PC-3 (cell line): Measurements from ENCODE around the gene THSD7A. TPM values are rescaled to one million over a fixed set of nuclear protein-coding genes. Genes with fewer than 3 reads are reported as not detected.

ENCODE experiments used
- ATAC-seq: fragments of 200-7000 bp; cut with Tn5 transposase; 2 replicates; pipeline ENCODE4 v1.9.1; 2020; ENCODE audit warnings: mild to moderate bottlenecking, moderate library complexity
- BruUV-seq: library from RNA; stranded (reverse); fragments of 400-500 nt; replicated peaks from 2 replicates; lab custom pipeline; 2021; lab: Mats Ljungman, UMichigan
- CTCF ChIA-PET: fragments of 300-600 bp; sonication (Branson Sonifier 250); formaldehyde crosslinking; loops from one replicate; lab custom pipeline; 2022; ENCODE audit warnings: antibody characterized with exemption; lab: Charles Lee
- POLR2A ChIA-PET: fragments of 300-600 bp; sonication (Branson Sonifier 250); formaldehyde crosslinking; loops from one replicate; lab custom pipeline; 2022; ENCODE audit warnings: antibody characterized with exemption; ENCODE audit not compliant: unreplicated experiment; lab: Charles Lee
- DNase-seq: peaks from one replicate; pipeline ENCODE4 v3.0.0-alpha.2; 2015
- H2AFZ ChIP-seq: fragments of 300-600 bp; sonication (generic); 2 replicates; pipeline ENCODE4 v1.6.0; 2016; ENCODE audit warnings: antibody characterized with exemption, low read length
- H3F3A ChIP-seq: fragments of 300-600 bp; sonication (generic); one replicate; pipeline ENCODE4 v1.6.0; 2017; ENCODE audit warnings: antibody characterized with exemption, low read length, control low read depth, mild to moderate bottlenecking; ENCODE audit not compliant: unreplicated experiment
- H3K27ac ChIP-seq: fragments of 300-600 bp; sonication (generic); 2 replicates; pipeline ENCODE4 v1.5.1; 2016; ENCODE audit warnings: mild to moderate bottlenecking, low read length
- H3K27me3 ChIP-seq: fragments of 300-600 bp; sonication (generic); 2 replicates; pipeline ENCODE4 v1.6.1; 2016; ENCODE audit warnings: low read length, mixed read lengths
- H3K36me3 ChIP-seq: fragments of 300-600 bp; sonication (generic); 2 replicates; pipeline ENCODE4 v1.6.1; 2016; ENCODE audit warnings: low read depth, mixed run types, low read length, mixed read lengths
- H3K4me1 ChIP-seq: fragments of 300-600 bp; sonication (generic); 2 replicates; pipeline ENCODE4 v1.5.1; 2016; ENCODE audit warnings: low read length; ENCODE audit not compliant: insufficient read depth
- H3K4me2 ChIP-seq: fragments of 300-600 bp; sonication (generic); 2 replicates; pipeline ENCODE4 v1.6.0; 2016; ENCODE audit warnings: low read length
- H3K4me3 ChIP-seq: fragments of 300-600 bp; sonication (generic); 2 replicates; pipeline ENCODE4 v1.5.1; 2016; ENCODE audit warnings: mild to moderate bottlenecking, low read length, mixed read lengths
- H3K79me2 ChIP-seq: fragments of 300-600 bp; sonication (generic); 2 replicates; pipeline ENCODE4 v1.6.1; 2017; ENCODE audit warnings: low read length, mixed read lengths
- H3K9ac ChIP-seq: fragments of 300-600 bp; sonication (generic); 2 replicates; pipeline ENCODE4 v1.6.0; 2016; ENCODE audit warnings: mild to moderate bottlenecking, low read length
- H3K9me2 ChIP-seq: fragments of 300-600 bp; sonication (generic); replicated peaks from 2 replicates; pipeline ENCODE4 v1.6.1; 2016; ENCODE audit warnings: mixed run types, low read length, mixed read lengths
- H3K9me3 ChIP-seq: fragments of 300-600 bp; sonication (generic); 2 replicates; pipeline ENCODE4 v1.6.1; 2016; ENCODE audit warnings: low read length, mixed read lengths
- H4K20me1 ChIP-seq: fragments of 300-600 bp; sonication (generic); 2 replicates; pipeline ENCODE4 v1.6.1; 2016; ENCODE audit warnings: low read length, mixed read lengths
- EZH2 ChIP-seq: fragments of 300-600 bp; sonication (generic); IDR thresholded peaks from one replicate; pipeline ENCODE4 v1.6.1; 2017; ENCODE audit warnings: antibody characterized with exemption, mild to moderate bottlenecking, low read length; ENCODE audit not compliant: unreplicated experiment
- EZH2phosphoT487 ChIP-seq: fragments of 300-600 bp; sonication (generic); IDR thresholded peaks from 2 replicates; pipeline ENCODE4 v1.6.1; 2018; ENCODE audit warnings: mild to moderate bottlenecking, antibody characterized with exemption, low read length, borderline replicate concordance
- intact Hi-C: fragments of 100-400 bp; cut with micrococcal nuclease; formaldehyde crosslinking; loops from 2 replicates; pipeline ENCODE4 v1.9.0; 2023
- total RNA-seq: library from RNA; depleted of rRNA; stranded (reverse); fragments of >200 nt; gene quantifications from 2 replicates; pipeline ENCODE4 v1.2.3, GENCODE V29; 2014
- TF ChIP-seq, protein P1 (sequence below): fragments of 300-600 bp; sonication (generic); conservative IDR thresholded peaks from 2 replicates; pipeline ENCODE4 v1.5.1; 2017; ENCODE audit warnings: antibody characterized with exemption, low read depth, mild to moderate bottlenecking, low read length

The THSD7A gene
- total RNA-seq, 1 experiment from 2014 or later = 0.04 TPM

DNA sequence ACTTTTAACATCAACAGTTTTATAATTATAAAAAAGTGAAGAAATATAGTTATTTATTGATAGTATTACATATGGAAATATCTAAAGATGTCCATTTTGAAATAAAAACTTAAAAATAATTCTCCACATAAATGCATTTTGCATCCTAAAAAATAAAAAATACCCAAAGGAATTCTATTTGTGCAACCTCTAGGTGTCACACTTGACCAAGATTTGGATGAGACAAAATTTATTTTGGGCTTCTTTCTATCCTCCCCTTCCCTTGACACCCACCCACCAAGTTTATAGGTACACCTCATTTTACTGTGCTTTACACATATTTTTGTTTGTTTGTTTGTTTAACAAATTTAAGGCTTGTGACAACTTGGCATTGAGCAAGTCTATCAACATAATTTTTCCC is 3.3 kb upstream of the THSD7A start:
- no TSS peak for BruUV-seq
- no peaks in the 10 kb centered on the region for H3K27me3 ChIP-seq
- no peaks in the 10 kb centered on the region for H3K4me1 ChIP-seq
- no peak overlapping the region for H3K4me2 ChIP-seq
- H3K79me2 ChIP-seq = no peaks in the 10 kb centered on the region
- H3K4me3 ChIP-seq = no peak overlapping the region
- CTCF ChIA-PET = interaction anchor here (1.4 kb wide), 1 partner anchor 487 kb away, joined by 8 read pairs; no protein-coding TSS in a partner anchor
- POLR2A ChIA-PET = no interaction called here
- DNase-seq = peak; percentile 32
- H3K36me3 ChIP-seq = no peaks in the 10 kb centered on the region
- no peak overlapping the region for H2AFZ ChIP-seq
- no peak for TF ChIP-seq EZH2phosphoT487
- TF ChIP-seq, protein P1, sequence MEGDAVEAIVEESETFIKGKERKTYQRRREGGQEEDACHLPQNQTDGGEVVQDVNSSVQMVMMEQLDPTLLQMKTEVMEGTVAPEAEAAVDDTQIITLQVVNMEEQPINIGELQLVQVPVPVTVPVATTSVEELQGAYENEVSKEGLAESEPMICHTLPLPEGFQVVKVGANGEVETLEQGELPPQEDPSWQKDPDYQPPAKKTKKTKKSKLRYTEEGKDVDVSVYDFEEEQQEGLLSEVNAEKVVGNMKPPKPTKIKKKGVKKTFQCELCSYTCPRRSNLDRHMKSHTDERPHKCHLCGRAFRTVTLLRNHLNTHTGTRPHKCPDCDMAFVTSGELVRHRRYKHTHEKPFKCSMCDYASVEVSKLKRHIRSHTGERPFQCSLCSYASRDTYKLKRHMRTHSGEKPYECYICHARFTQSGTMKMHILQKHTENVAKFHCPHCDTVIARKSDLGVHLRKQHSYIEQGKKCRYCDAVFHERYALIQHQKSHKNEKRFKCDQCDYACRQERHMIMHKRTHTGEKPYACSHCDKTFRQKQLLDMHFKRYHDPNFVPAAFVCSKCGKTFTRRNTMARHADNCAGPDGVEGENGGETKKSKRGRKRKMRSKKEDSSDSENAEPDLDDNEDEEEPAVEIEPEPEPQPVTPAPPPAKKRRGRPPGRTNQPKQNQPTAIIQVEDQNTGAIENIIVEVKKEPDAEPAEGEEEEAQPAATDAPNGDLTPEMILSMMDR = peak; percentile 74
- intact Hi-C loops = loop anchor here (1.0 to 10.0 kb wide), 5 partner anchors 232 to 656 kb away; partner anchors contain the start of gene TMEM106B
- H3K9ac ChIP-seq = no peak overlapping the region
- ATAC-seq = no peak
- H3F3A ChIP-seq = no peaks in the 10 kb centered on the region
- no peaks in the 10 kb centered on the region for H3K9me3 ChIP-seq
- no peaks in the 10 kb centered on the region for H3K9me2 ChIP-seq
- no peaks in the 10 kb centered on the region for H4K20me1 ChIP-seq
- H3K27ac ChIP-seq = no peak overlapping the region

DNA sequence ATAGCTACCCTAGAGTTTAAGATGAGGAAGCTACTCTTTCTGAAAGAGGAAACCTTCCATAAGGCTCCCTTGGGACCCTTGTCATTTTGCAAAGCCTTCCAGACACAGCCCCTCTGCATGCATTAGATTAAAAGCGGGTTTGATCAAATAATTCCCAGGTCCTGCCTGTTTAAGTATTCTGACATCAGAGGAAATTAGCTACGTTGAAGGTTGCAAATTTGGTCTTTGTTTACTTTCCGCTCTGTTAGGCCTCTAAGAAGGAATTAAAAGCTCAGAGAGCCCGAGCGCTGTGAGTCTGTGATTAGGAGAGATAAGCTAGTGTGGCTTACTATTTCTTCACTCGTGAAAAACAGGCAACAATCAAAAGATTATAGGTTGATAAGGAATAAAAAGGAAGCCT is 1.4 kb upstream of the THSD7A start:
- Histone ChIP-seq H4K20me1 (no peaks in the 10 kb centered on the region), H3K4me1 (no peaks in the 10 kb centered on the region), H3F3A (no peaks in the 10 kb centered on the region), H3K9me3 (no peaks in the 10 kb centered on the region), H3K27ac (no peak overlapping the region), H3K36me3 (no peaks in the 10 kb centered on the region), H2AFZ (no peak overlapping the region), H3K4me3 (no peak overlapping the region), H3K4me2 (no peak overlapping the region), H3K27me3 (no peaks in the 10 kb centered on the region), H3K79me2 (no peaks in the 10 kb centered on the region), H3K9ac (no peak overlapping the region), H3K9me2 (no peaks in the 10 kb centered on the region)
- no TSS peak for BruUV-seq
- TF ChIP-seq, protein P1 = no peak
- TF ChIP-seq EZH2phosphoT487 (no peak), EZH2 (no peak)
- POLR2A ChIA-PET = no interaction called here
- ATAC-seq (no peak), DNase-seq (no peak)
- intact Hi-C loops = loop anchor here (5.0 to 10.0 kb wide), 4 partner anchors 86 to 461 kb away; no protein-coding TSS in a partner anchor
- CTCF ChIA-PET = no interaction called here

DNA sequence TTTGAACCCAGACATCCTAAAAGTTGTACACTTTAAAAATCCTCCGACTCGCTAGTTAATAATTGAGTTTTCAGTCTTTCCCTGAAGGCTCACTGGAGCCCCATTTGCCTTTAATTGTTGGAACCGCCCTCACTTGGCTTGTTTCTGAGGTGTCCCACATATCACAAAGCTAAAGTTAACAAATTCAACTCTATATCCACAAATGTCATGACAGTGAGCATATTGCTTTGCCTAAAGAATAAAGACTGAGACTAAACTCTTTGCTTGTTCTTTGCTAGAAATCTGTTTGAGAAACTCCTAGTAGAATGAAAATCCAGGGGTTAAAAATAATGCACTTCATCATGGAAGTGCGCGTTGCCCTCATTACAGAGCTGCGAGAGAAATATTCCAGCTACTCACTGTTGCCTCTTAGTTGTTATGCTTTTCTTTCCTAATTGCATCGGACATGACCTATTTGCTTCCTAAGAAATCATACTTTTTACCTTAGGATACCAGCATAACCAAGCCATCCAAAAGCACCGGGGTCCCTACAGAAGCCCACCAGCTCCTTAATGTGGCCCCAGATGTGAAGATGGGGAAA is 752 bp downstream of the THSD7A start:
- no peaks in the 10 kb centered on the region for H3K36me3 ChIP-seq
- H3K9me3 ChIP-seq = no peaks in the 10 kb centered on the region
- peak overlapping the region; percentile 86 for H2AFZ ChIP-seq
- no peaks in the 10 kb centered on the region for H3K79me2 ChIP-seq
- CTCF ChIA-PET = interaction anchor here (1.0 to 1.3 kb wide), 2 partner anchors 404 to 659 kb away, joined by 3 to 4 read pairs; no protein-coding TSS in a partner anchor
- peak overlapping the region; percentile 93 for H3K4me2 ChIP-seq
- TF ChIP-seq EZH2 = no peak
- TF ChIP-seq, protein P1 = no peak
- DNase-seq (no peak), ATAC-seq (peak; percentile 45)
- no peak overlapping the region for H3K27ac ChIP-seq
- H3K4me1 ChIP-seq = no peaks in the 10 kb centered on the region
- no peaks in the 10 kb centered on the region for H3K9me2 ChIP-seq
- H3K27me3 ChIP-seq = no peaks in the 10 kb centered on the region
- TSS peak; percentile 62 for BruUV-seq
- intact Hi-C loops = loop anchor here (2.0 to 10.0 kb wide), 5 partner anchors 84 to 459 kb away; no protein-coding TSS in a partner anchor
- no peaks in the 10 kb centered on the region for H4K20me1 ChIP-seq
- H3K4me3 ChIP-seq = peak overlapping the region; percentile 76
- POLR2A ChIA-PET = no interaction called here
- H3F3A ChIP-seq = no peaks in the 10 kb centered on the region
- no peak overlapping the region; the same call in 1 of the 2 replicates for H3K9ac ChIP-seq
